Type B pancreatic cell (in vitro differentiated cells): ENCODE data around the gene PRKCA. TPM values are rescaled to one million over a fixed set of nuclear protein-coding genes. Genes with fewer than 3 reads are reported as not detected.
"Not testable (repeated sequence)": the region's sequence is repeated elsewhere in the genome, so short reads cannot be mapped to it uniquely, and the experiment has no call there.

Source experiments
- DNase-seq: peaks from one replicate; pipeline ENCODE4 v3.0.0; 2021; ENCODE audit warnings: mixed read lengths; ENCODE audit not compliant: unreplicated experiment; ENCODE audit errors: extremely low spot score
- H3K27ac Mint-ChIP-seq: 2 replicates; pipeline ENCODE4 v1.8.0; 2021; ENCODE audit warnings: mild to moderate bottlenecking, mixed read lengths
- H3K27me3 Mint-ChIP-seq: 2 replicates; pipeline ENCODE4 v1.8.0; 2021; ENCODE audit warnings: mixed read lengths
- H3K36me3 Mint-ChIP-seq: 2 replicates; pipeline ENCODE4 v1.8.0; 2021; ENCODE audit warnings: mixed read lengths
- H3K4me1 Mint-ChIP-seq: one replicate; pipeline ENCODE4 v1.8.0; 2021; ENCODE audit warnings: mixed read lengths; ENCODE audit not compliant: unreplicated experiment
- H3K4me3 Mint-ChIP-seq: 2 replicates; pipeline ENCODE4 v1.8.0; 2021; ENCODE audit warnings: mild to moderate bottlenecking, mixed read lengths
- H3K9me3 Mint-ChIP-seq: 2 replicates; pipeline ENCODE4 v1.8.0; 2021; ENCODE audit warnings: mixed read lengths
- CTCF ChIP-seq: fragments of 200-600 bp; sonication (generic); conservative IDR thresholded peaks from 2 replicates; pipeline ENCODE4 v1.5.0; 2021; ENCODE audit warnings: antibody characterized with exemption, mild to moderate bottlenecking
- total RNA-seq: library from RNA; stranded (reverse); gene quantifications from 2 replicates; pipeline ENCODE4 v1.2.1, GENCODE V29; 2021; ENCODE audit warnings: low replicate concordance

Gene PRKCA
- total RNA-seq, 1 donor from 2014 or later = 16.1 TPM

- TF ChIP-seq CTCF = no peak
- Mint-ChIP-seq H3K27me3 (peaks cover 7% of the 10 kb centered on the region), H3K4me1 (peaks cover 12% of the 10 kb centered on the region), H3K27ac (no peak overlapping the region), H3K4me3 (no peak overlapping the region), H3K9me3 (no peaks in the 10 kb centered on the region), H3K36me3 (no peaks in the 10 kb centered on the region)
- no peak for DNase-seq
These were observed 175.3 kb downstream of the PRKCA start for GRCh38 chr17:66477615-66478283.

- not testable (repeated sequence) for H3K4me3 Mint-ChIP-seq, H3K36me3 Mint-ChIP-seq, H3K27me3 Mint-ChIP-seq, H3K9me3 Mint-ChIP-seq, DNase-seq, H3K27ac Mint-ChIP-seq
- H3K4me1 Mint-ChIP-seq = peaks cover 12% of the 10 kb centered on the region
These were observed 176.9 kb downstream of the PRKCA start for GRCh38 chr17:66479230-66479889.

- Mint-ChIP-seq H3K36me3 (no peaks in the 10 kb centered on the region), H3K9me3 (no peaks in the 10 kb centered on the region), H3K27me3 (peaks cover 4% of the 10 kb centered on the region), H3K4me3 (no peak overlapping the region), H3K27ac (no peak overlapping the region), H3K4me1 (peaks cover 3% of the 10 kb centered on the region)
- no peak for TF ChIP-seq CTCF
- no peak for DNase-seq
These were observed 177.8 kb downstream of the PRKCA start for GRCh38 chr17:66480243-66480642.

- TF ChIP-seq CTCF = no peak
- H3K9me3 Mint-ChIP-seq = no peaks in the 10 kb centered on the region
- H3K27ac Mint-ChIP-seq = no peak overlapping the region
- H3K36me3 Mint-ChIP-seq = no peaks in the 10 kb centered on the region
- H3K27me3 Mint-ChIP-seq = peaks cover 7% of the 10 kb centered on the region
- no peak for DNase-seq
- H3K4me3 Mint-ChIP-seq = no peak overlapping the region
- H3K4me1 Mint-ChIP-seq = no peaks in the 10 kb centered on the region
These were observed 178.4 kb downstream of the PRKCA start for GRCh38 chr17:66480802-66481201.

GRCh38 chr17:66481271-66481670, 178.9 kb downstream of the PRKCA start:
- H3K27me3 Mint-ChIP-seq = peaks cover 7% of the 10 kb centered on the region
- no peak for DNase-seq
- TF ChIP-seq CTCF = no peak
- H3K27ac Mint-ChIP-seq = no peak overlapping the region
- H3K9me3 Mint-ChIP-seq = no peaks in the 10 kb centered on the region
- no peak overlapping the region for H3K4me3 Mint-ChIP-seq
- no peaks in the 10 kb centered on the region for H3K36me3 Mint-ChIP-seq
- no peaks in the 10 kb centered on the region for H3K4me1 Mint-ChIP-seq

GRCh38 chr17:66483906-66484305, 181.5 kb downstream of the PRKCA start:
- TF ChIP-seq CTCF = no peak
- no peak overlapping the region for H3K4me3 Mint-ChIP-seq
- H3K9me3 Mint-ChIP-seq = no peaks in the 10 kb centered on the region
- peaks cover 7% of the 10 kb centered on the region for H3K27me3 Mint-ChIP-seq
- H3K27ac Mint-ChIP-seq = no peak overlapping the region
- H3K4me1 Mint-ChIP-seq = no peaks in the 10 kb centered on the region
- H3K36me3 Mint-ChIP-seq = no peaks in the 10 kb centered on the region
- no peak for DNase-seq
